Fibroblast of lung (primary cell): Measurements from ENCODE around the gene STKLD1.

Experiments
- CTCF ChIP-seq, 2 donors: IDR thresholded peaks in 1 of 2; conservative IDR thresholded peaks in 1 of 2; 1 replicate in 1 of 2; 2 replicates in 1 of 2; pipeline ENCODE4 v1.5.1; 2011 to 2012; ENCODE audit warnings: low read length in 2 of 2, control low read depth in 1 of 2, inconsistent platforms in 1 of 2, low read depth in 1 of 2, mild to moderate bottlenecking in 1 of 2
- EZH2 ChIP-seq: IDR thresholded peaks from 2 replicates; pipeline ENCODE4 v1.5.1; 2012; ENCODE audit warnings: low read length, control low read depth, mild to moderate bottlenecking; ENCODE audit errors: missing control alignments

- TF ChIP-seq EZH2: no peak
- TF ChIP-seq CTCF (conservative IDR thresholded peaks at IDR 0.05 in 1 of 2, IDR thresholded peaks at IDR 0.05 in 1 of 2; ENCODE audit: low read depth in 1 of 2, low read length in 2 of 2): no peak
Measured at GRCh38 chr9:133361507-133362092, 14.6 kb upstream of the STKLD1 start.
